HepG2 (cell line): ENCODE data around the gene PCDHGB2. TPM values are rescaled to one million over a fixed set of nuclear protein-coding genes. Genes with fewer than 3 reads are reported as not detected.
A peak's percentile ranks its signal among the peaks of the same experiment; 100 is the strongest.

Experiments
- CHD2 ChIP-seq: IDR thresholded peaks from 2 replicates; pipeline ENCODE4 v1.6.1; 2011; ENCODE audit warnings: low read depth, low read length, improper control_type of control experiment
- E2F5 ChIP-seq: sonication (generic); formaldehyde crosslinking; conservative IDR thresholded peaks from 2 replicates; pipeline ENCODE4 v1.4.0; 2020; ENCODE audit warnings: missing genetic modification reagents
- FOXA3 ChIP-seq: IDR thresholded peaks from 2 replicates; pipeline ENCODE4 v1.6.1; 2016; ENCODE audit warnings: missing genetic modification reagents, missing compliant biosample characterization
- GTF2F1 ChIP-seq: fragments of 150-350 bp; IDR thresholded peaks from 2 replicates; pipeline ENCODE4 v1.6.1; 2014; ENCODE audit warnings: low read length
- IKZF5 ChIP-seq: IDR thresholded peaks from 2 replicates; pipeline ENCODE4 v1.6.1; 2018; ENCODE audit warnings: missing genetic modification reagents, mild to moderate bottlenecking, missing compliant biosample characterization
- KDM4B ChIP-seq: sonication (generic); formaldehyde crosslinking; IDR thresholded peaks from 2 replicates; pipeline ENCODE4 v1.4.0; 2020; ENCODE audit warnings: missing genetic modification reagents
- NBN ChIP-seq: fragments of 450-650 bp; conservative IDR thresholded peaks from 2 replicates; pipeline ENCODE4 v1.6.1; 2017
- NFYB ChIP-seq: sonication (generic); formaldehyde crosslinking; IDR thresholded peaks from 2 replicates; pipeline ENCODE4 v1.4.0; 2020; ENCODE audit warnings: missing genetic modification reagents
- NR2F2 ChIP-seq: IDR thresholded peaks from 2 replicates; pipeline ENCODE4 v1.6.1; 2012; ENCODE audit warnings: low read depth, inconsistent platforms, borderline replicate concordance
- PTBP1 ChIP-seq: fragments of 200-400 bp; formaldehyde crosslinking; IDR thresholded peaks from 2 replicates; pipeline ENCODE4 v1.6.1; 2018; ENCODE audit warnings: low read length, low read depth; ENCODE audit not compliant: poor library complexity, severe bottlenecking
- SP1 ChIP-seq, 2 experiments: fragments of 450-650 bp in 1 of 2; sonication (generic) in 1 of 2; formaldehyde crosslinking in 1 of 2; IDR thresholded peaks; 2 replicates each; pipeline versions ENCODE4 v1.4.0 to v1.6.1; 2016 to 2020; ENCODE audit warnings: missing genetic modification reagents in 1 of 2
- TFDP1 ChIP-seq: IDR thresholded peaks from 2 replicates; pipeline ENCODE4 v1.6.1; 2016; ENCODE audit warnings: missing compliant biosample characterization, missing genetic modification reagents, borderline replicate concordance
- XRCC5 ChIP-seq: fragments of 200-400 bp; formaldehyde crosslinking; optimal IDR thresholded peaks from 2 replicates; pipeline ENCODE3; 2017; ENCODE audit warnings: mild to moderate bottlenecking, low read length
- ZBTB21 ChIP-seq: sonication (generic); formaldehyde crosslinking; IDR thresholded peaks from 2 replicates; pipeline ENCODE4 v1.4.0; 2020; ENCODE audit warnings: missing genetic modification reagents
- ZNF124 ChIP-seq: sonication (generic); formaldehyde crosslinking; IDR thresholded peaks from 2 replicates; pipeline ENCODE4 v1.4.0; 2020; ENCODE audit warnings: missing genetic modification reagents
- ZNF20 ChIP-seq: sonication (generic); formaldehyde crosslinking; IDR thresholded peaks from 2 replicates; pipeline ENCODE4 v1.4.0; 2020; ENCODE audit warnings: mild to moderate bottlenecking, moderate library complexity, missing genetic modification reagents
- ZNF207 ChIP-seq: fragments of 450-650 bp; IDR thresholded peaks from 2 replicates; pipeline ENCODE4 v1.6.1; 2016; ENCODE audit warnings: antibody characterized with exemption, borderline replicate concordance
- ZNF761 ChIP-seq: sonication (generic); formaldehyde crosslinking; conservative IDR thresholded peaks from 2 replicates; pipeline ENCODE4 v1.4.0; 2020; ENCODE audit warnings: mild to moderate bottlenecking, missing genetic modification reagents
- ZNF777 ChIP-seq: sonication (generic); formaldehyde crosslinking; IDR thresholded peaks from 2 replicates; pipeline ENCODE4 v1.4.0; 2020; ENCODE audit warnings: missing genetic modification reagents
- ZSCAN29 ChIP-seq: sonication (generic); formaldehyde crosslinking; conservative IDR thresholded peaks from 2 replicates; pipeline ENCODE4 v1.4.0; 2020; ENCODE audit warnings: mild to moderate bottlenecking, missing genetic modification reagents
- polyA plus RNA-seq, 8 experiments: library from polyadenylated mRNA; depleted of rRNA in 3 of 8; stranded (reverse) in 7 of 8; unstranded in 1 of 8; fragments of >200 nt; fragmentation: Illumina TruSeq in 4 of 8; extraction: Trizol in 4 of 8; gene quantifications; 2 replicates each; pipeline versions ENCODE4 v1.2.1 to v1.2.3, GENCODE V29; 2011 to 2016; ENCODE audit warnings: low read depth in 4 of 8, missing spikeins in 1 of 8, mixed read lengths in 1 of 8; ENCODE audit not compliant: insufficient read depth in 1 of 8
- total RNA-seq, 5 experiments: library from RNA; depleted of rRNA; stranded (reverse); fragments of >200 nt; fragmentation: Illumina TruSeq; extraction: Trizol; gene quantifications; 2 replicates each; pipeline ENCODE4 v1.2.3, GENCODE V29; 2016; ENCODE audit warnings: low read depth in 1 of 5
- TF ChIP-seq, protein P1 (sequence below): sonication (generic); formaldehyde crosslinking; IDR thresholded peaks from 2 replicates; pipeline ENCODE4 v1.5.0; 2020; ENCODE audit warnings: missing genetic modification reagents
- TF ChIP-seq, protein P2 (sequence below): IDR thresholded peaks from 2 replicates; pipeline ENCODE4 v1.6.1; 2012; ENCODE audit warnings: inconsistent platforms
- TF ChIP-seq, protein P3 (sequence below): sonication (generic); formaldehyde crosslinking; IDR thresholded peaks from 2 replicates; pipeline ENCODE4 v1.5.1; 2020; ENCODE audit warnings: mild to moderate bottlenecking, moderate library complexity, missing genetic modification reagents

PCDHGB2 gene
- total and polyA plus RNA-seq, 2 of the 13 experiments (the other 11 are each of a cell fraction or from before 2014, with no cell fraction given), result 0.64 to 0.82 TPM

DNA sequence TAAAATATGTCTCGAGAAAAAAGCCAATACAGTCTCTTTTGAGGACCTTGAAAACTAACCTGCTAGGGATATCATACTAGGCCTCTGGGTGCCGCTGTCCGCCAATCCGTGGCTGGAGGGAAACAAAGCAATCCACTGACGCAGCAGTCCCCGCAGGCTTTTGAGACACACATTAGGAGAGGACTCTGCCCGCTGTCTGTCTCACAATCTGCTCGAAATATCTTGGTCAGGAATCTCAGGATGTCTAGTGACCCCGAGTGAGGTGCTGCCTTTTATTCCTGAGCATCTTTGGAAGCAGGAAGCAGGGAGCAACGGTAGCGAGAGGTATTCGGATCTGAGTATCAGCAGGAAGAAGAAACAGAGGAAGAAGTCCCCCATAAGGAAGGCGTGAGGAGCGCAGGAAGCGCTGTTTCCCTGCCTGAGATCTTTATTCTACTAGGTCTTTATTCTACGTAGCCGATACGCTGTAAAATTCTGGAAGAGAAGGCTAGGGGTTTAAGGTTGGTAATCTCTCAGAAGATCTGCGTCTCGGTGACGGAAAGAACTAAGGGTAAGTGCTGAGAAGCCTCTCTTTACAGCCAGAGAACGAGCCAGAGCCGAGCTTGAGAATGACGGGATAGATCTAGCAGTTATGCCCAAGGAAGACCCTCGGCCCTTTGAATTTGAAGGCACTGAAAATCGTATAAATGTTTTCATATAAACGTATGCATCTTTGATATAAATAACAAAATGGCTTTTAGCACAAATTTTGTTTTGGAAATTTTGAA lies 33.5 kb upstream of the PCDHGB2 start (continued):
- TF ChIP-seq GTF2F1 (no peak), ZNF777 (CRISPR knock-in tag) (no peak), NBN (no peak), ZBTB21 (CRISPR knock-in tag) (no peak), ZNF761 (CRISPR knock-in tag) (no peak), TFDP1 (CRISPR knock-in tag) (peak; percentile 64; the same call in 1 of the 2 replicates), XRCC5 (peak; percentile 48), ZNF124 (CRISPR knock-in tag) (no peak), NFYB (CRISPR knock-in tag) (0 out of 2 replicates have a peak, but pooled peaks have one; percentile 9), E2F5 (no peak), FOXA3 (CRISPR knock-in tag) (no peak), SP1 (IDR thresholded peaks at IDR 0.05) (no peak), SP1 (CRISPR knock-in tag; IDR thresholded peaks at IDR 0.05) (no peak), ZSCAN29 (CRISPR knock-in tag) (no peak), IKZF5 (CRISPR knock-in tag) (peak; percentile 31; the same call in 1 of the 2 replicates), ZNF207 (no peak), ZNF20 (no peak), NR2F2 (no peak), CHD2 (no peak), PTBP1 (no peak), KDM4B (CRISPR knock-in tag) (no peak)
- TF ChIP-seq, protein P1, sequence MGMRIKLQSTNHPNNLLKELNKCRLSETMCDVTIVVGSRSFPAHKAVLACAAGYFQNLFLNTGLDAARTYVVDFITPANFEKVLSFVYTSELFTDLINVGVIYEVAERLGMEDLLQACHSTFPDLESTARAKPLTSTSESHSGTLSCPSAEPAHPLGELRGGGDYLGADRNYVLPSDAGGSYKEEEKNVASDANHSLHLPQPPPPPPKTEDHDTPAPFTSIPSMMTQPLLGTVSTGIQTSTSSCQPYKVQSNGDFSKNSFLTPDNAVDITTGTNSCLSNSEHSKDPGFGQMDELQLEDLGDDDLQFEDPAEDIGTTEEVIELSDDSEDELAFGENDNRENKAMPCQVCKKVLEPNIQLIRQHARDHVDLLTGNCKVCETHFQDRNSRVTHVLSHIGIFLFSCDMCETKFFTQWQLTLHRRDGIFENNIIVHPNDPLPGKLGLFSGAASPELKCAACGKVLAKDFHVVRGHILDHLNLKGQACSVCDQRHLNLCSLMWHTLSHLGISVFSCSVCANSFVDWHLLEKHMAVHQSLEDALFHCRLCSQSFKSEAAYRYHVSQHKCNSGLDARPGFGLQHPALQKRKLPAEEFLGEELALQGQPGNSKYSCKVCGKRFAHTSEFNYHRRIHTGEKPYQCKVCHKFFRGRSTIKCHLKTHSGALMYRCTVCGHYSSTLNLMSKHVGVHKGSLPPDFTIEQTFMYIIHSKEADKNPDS (CRISPR knock-in tag), result no peak
- TF ChIP-seq, protein P2, sequence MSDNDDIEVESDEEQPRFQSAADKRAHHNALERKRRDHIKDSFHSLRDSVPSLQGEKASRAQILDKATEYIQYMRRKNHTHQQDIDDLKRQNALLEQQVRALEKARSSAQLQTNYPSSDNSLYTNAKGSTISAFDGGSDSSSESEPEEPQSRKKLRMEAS, result peak; percentile 39; the same call in 1 of the 2 replicates
- TF ChIP-seq, protein P3, sequence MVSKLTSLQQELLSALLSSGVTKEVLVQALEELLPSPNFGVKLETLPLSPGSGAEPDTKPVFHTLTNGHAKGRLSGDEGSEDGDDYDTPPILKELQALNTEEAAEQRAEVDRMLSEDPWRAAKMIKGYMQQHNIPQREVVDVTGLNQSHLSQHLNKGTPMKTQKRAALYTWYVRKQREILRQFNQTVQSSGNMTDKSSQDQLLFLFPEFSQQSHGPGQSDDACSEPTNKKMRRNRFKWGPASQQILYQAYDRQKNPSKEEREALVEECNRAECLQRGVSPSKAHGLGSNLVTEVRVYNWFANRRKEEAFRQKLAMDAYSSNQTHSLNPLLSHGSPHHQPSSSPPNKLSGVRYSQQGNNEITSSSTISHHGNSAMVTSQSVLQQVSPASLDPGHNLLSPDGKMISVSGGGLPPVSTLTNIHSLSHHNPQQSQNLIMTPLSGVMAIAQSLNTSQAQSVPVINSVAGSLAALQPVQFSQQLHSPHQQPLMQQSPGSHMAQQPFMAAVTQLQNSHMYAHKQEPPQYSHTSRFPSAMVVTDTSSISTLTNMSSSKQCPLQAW (CRISPR knock-in tag), result no peak
